Measurements from ENCODE around the gene FAM13B.
"Not testable (repeated sequence)": the region's sequence is repeated elsewhere in the genome, so short reads cannot be mapped to it uniquely, and the experiment has no call there.

The FAM13B gene

GRCh38 chr5:138033907-138034306, 1.0 kb upstream of the FAM13B start:
- FAIRE-seq = no peak

- no peak for FAIRE-seq
Observed at GRCh38 chr5:138033386-138033808, 518 bp upstream of the FAM13B start.

GRCh38 chr5:138032028-138032571, 779 bp downstream of the FAM13B start:
- FAIRE-seq = no peak

- no peak for FAIRE-seq
Observed at GRCh38 chr5:138029944-138030343, 2.9 kb downstream of the FAM13B start.

GRCh38 chr5:138029501-138029900, 3.4 kb downstream of the FAM13B start:
- FAIRE-seq = no peak

- FAIRE-seq = no peak
Observed at GRCh38 chr5:138028971-138029365, 3.9 kb downstream of the FAM13B start.

- FAIRE-seq = not testable (repeated sequence)
Observed at GRCh38 chr5:138028262-138028970, 4.5 kb downstream of the FAM13B start.

GRCh38 chr5:138026793-138027192, 6.1 kb downstream of the FAM13B start:
- not testable (repeated sequence) for FAIRE-seq

GRCh38 chr5:138025285-138025684, 7.6 kb downstream of the FAM13B start:
- FAIRE-seq = no peak

- no peak for FAIRE-seq
Observed at GRCh38 chr5:138024117-138024516, 8.8 kb downstream of the FAM13B start.

- no peak for FAIRE-seq
Observed at GRCh38 chr5:138022912-138023311, 10.0 kb downstream of the FAM13B start.

- no peak for FAIRE-seq
Observed at GRCh38 chr5:138021771-138022170, 11.1 kb downstream of the FAM13B start.

- no peak for FAIRE-seq
Observed at GRCh38 chr5:138018849-138019248, 14.0 kb downstream of the FAM13B start.

- FAIRE-seq = no peak
Observed at GRCh38 chr5:138015916-138016315, 17.0 kb downstream of the FAM13B start.

- no peak for FAIRE-seq
Observed at GRCh38 chr5:138011991-138012390, 20.9 kb downstream of the FAM13B start.

GRCh38 chr5:138000102-138000723, 32.7 kb downstream of the FAM13B start:
- no peak for FAIRE-seq

- no peak for FAIRE-seq
Observed at GRCh38 chr5:137997726-137998213, 35.1 kb downstream of the FAM13B start.

- FAIRE-seq = no peak
Observed at GRCh38 chr5:137995749-137996128, 37.1 kb downstream of the FAM13B start.

- peak; percentile 35 for FAIRE-seq
Observed at GRCh38 chr5:137995077-137995748, 37.7 kb downstream of the FAM13B start.

- FAIRE-seq = no peak
Observed at GRCh38 chr5:137994556-137994955, 38.3 kb downstream of the FAM13B start.

GRCh38 chr5:137989419-137989818, 43.5 kb downstream of the FAM13B start:
- FAIRE-seq = no peak

GRCh38 chr5:137975208-137975607, 57.7 kb downstream of the FAM13B start:
- no peak for FAIRE-seq

- FAIRE-seq = not testable (repeated sequence)
Observed at GRCh38 chr5:137970384-137970783, 62.5 kb downstream of the FAM13B start.

- FAIRE-seq = no peak
Observed at GRCh38 chr5:137960819-137961218, 72.1 kb downstream of the FAM13B start.
